HEK293 (cell line): ENCODE results near the gene TFRC.

Experiments used
- CTCF ChIA-PET: fragments of 350-600 bp; formaldehyde crosslinking; extraction: SDS; loops from one replicate; lab custom pipeline; 2021; ENCODE audit warnings: antibody characterized with exemption; lab: Yijun Ruan, JAX
- POLR2A ChIA-PET: fragments of 300-600 bp; formaldehyde crosslinking; extraction: SDS; loops from one replicate; lab custom pipeline; 2020; ENCODE audit warnings: antibody characterized with exemption, inconsistent platforms; lab: Yijun Ruan, JAX
- H3K27ac ChIP-seq: fragments of 200-500 bp; sonication (Bioruptor generic); 2 replicates; pipeline ENCODE4 v1.5.1; 2014; ENCODE audit warnings: low read depth, low read length, control low read depth, inconsistent platforms; ENCODE audit errors: extremely low read depth
- H3K36me3 ChIP-seq, 2 experiments: fragments of 200-500 bp in 1 of 2; sonication (Bioruptor generic) in 1 of 2; 1 replicate in 1 of 2; 2 replicates in 1 of 2; pipeline ENCODE4 v1.5.1; 2014 to 2017; ENCODE audit warnings: inconsistent platforms in 2 of 2, low read length in 2 of 2; ENCODE audit not compliant: control insufficient read depth in 2 of 2, insufficient read depth in 1 of 2
- H3K4me1 ChIP-seq: fragments of 200-500 bp; sonication (Bioruptor generic); 2 replicates; pipeline ENCODE4 v1.5.1; 2014; ENCODE audit warnings: mild to moderate bottlenecking, low read length, inconsistent platforms; ENCODE audit not compliant: control insufficient read depth, insufficient read depth
- H3K4me3 ChIP-seq: 2 replicates; pipeline ENCODE4 v1.5.1; 2011; ENCODE audit warnings: low read depth, mild to moderate bottlenecking, control low read depth, low read length, moderate library complexity
- H3K9me3 ChIP-seq: fragments of 200-500 bp; sonication (Bioruptor generic); 2 replicates; pipeline ENCODE4 v1.5.1; 2014; ENCODE audit warnings: low read depth, low read length, inconsistent platforms; ENCODE audit not compliant: control insufficient read depth, insufficient read depth
- FEZF1 ChIP-seq: fragments of 450-650 bp; formaldehyde crosslinking; IDR thresholded peaks from 2 replicates; pipeline ENCODE4 v1.5.1; 2016; ENCODE audit warnings: missing biosample characterization, missing genetic modification characterization
- GLIS2 ChIP-seq: fragments of 450-650 bp; formaldehyde crosslinking; IDR thresholded peaks from 2 replicates; pipeline ENCODE4 v1.5.1; 2016; ENCODE audit warnings: missing biosample characterization, missing genetic modification characterization
- KLF17 ChIP-seq: fragments of 450-650 bp; formaldehyde crosslinking; IDR thresholded peaks from 2 replicates; pipeline ENCODE4 v1.5.1; 2016; ENCODE audit warnings: missing biosample characterization, missing genetic modification characterization
- OSR2 ChIP-seq: fragments of 450-650 bp; formaldehyde crosslinking; IDR thresholded peaks from 2 replicates; pipeline ENCODE4 v1.5.1; 2016; ENCODE audit warnings: missing biosample characterization, missing genetic modification characterization
- PRDM1 ChIP-seq: fragments of 450-650 bp; formaldehyde crosslinking; IDR thresholded peaks from 2 replicates; pipeline ENCODE4; 2016; ENCODE audit warnings: missing biosample characterization, missing genetic modification characterization
- SCRT2 ChIP-seq: fragments of 450-650 bp; formaldehyde crosslinking; IDR thresholded peaks from 2 replicates; pipeline ENCODE4 v1.5.1; 2016; ENCODE audit warnings: missing biosample characterization, missing genetic modification characterization
- SETDB1 ChIP-seq: IDR thresholded peaks from one replicate; pipeline ENCODE4 v1.6.1; 2017; ENCODE audit warnings: mild to moderate bottlenecking, low read length, moderate library complexity, mixed read lengths; ENCODE audit not compliant: insufficient read length
- SP3 ChIP-seq: fragments of 450-650 bp; formaldehyde crosslinking; IDR thresholded peaks from 2 replicates; pipeline ENCODE4 v1.5.1; 2016; ENCODE audit warnings: missing biosample characterization, missing genetic modification characterization
- ZFHX2 ChIP-seq: fragments of 450-650 bp; formaldehyde crosslinking; conservative IDR thresholded peaks from 2 replicates; pipeline ENCODE4 v1.5.1; 2016; ENCODE audit warnings: missing biosample characterization, missing genetic modification characterization
- ZIC2 ChIP-seq: fragments of 450-650 bp; formaldehyde crosslinking; IDR thresholded peaks from 2 replicates; pipeline ENCODE4 v1.5.1; 2016; ENCODE audit warnings: missing biosample characterization, missing genetic modification characterization
- ZNF16 ChIP-seq: fragments of 450-650 bp; formaldehyde crosslinking; IDR thresholded peaks from 2 replicates; pipeline ENCODE4 v1.5.1; 2016; ENCODE audit warnings: low read depth, missing biosample characterization, missing genetic modification characterization
- ZNF18 ChIP-seq: fragments of 450-650 bp; formaldehyde crosslinking; IDR thresholded peaks from 2 replicates; pipeline ENCODE4 v1.5.1; 2016; ENCODE audit warnings: missing biosample characterization, missing genetic modification characterization
- ZNF239 ChIP-seq: fragments of 450-650 bp; formaldehyde crosslinking; IDR thresholded peaks from 2 replicates; pipeline ENCODE4 v1.5.1; 2016; ENCODE audit warnings: missing biosample characterization, missing genetic modification characterization
- ZNF24 ChIP-seq: fragments of 450-650 bp; formaldehyde crosslinking; IDR thresholded peaks from 2 replicates; pipeline ENCODE4 v1.5.1; 2016; ENCODE audit warnings: missing biosample characterization, missing genetic modification characterization
- ZNF266 ChIP-seq: fragments of 450-650 bp; formaldehyde crosslinking; IDR thresholded peaks from 2 replicates; pipeline ENCODE4 v1.5.1; 2016; ENCODE audit warnings: missing biosample characterization, missing genetic modification characterization, low read depth
- ZNF404 ChIP-seq: fragments of 450-650 bp; formaldehyde crosslinking; IDR thresholded peaks from 2 replicates; pipeline ENCODE4 v1.5.1; 2017; ENCODE audit warnings: missing biosample characterization, missing genetic modification characterization
- ZNF48 ChIP-seq: fragments of 450-650 bp; formaldehyde crosslinking; IDR thresholded peaks from 2 replicates; pipeline ENCODE4 v1.5.1; 2016; ENCODE audit warnings: missing biosample characterization, missing genetic modification characterization
- ZNF548 ChIP-seq: fragments of 450-650 bp; formaldehyde crosslinking; IDR thresholded peaks from 2 replicates; pipeline ENCODE4 v1.5.1; 2016; ENCODE audit warnings: missing biosample characterization, missing genetic modification characterization
- ZNF555 ChIP-seq: fragments of 450-650 bp; formaldehyde crosslinking; conservative IDR thresholded peaks from 2 replicates; pipeline ENCODE4 v1.5.1; 2017; ENCODE audit warnings: missing biosample characterization, mild to moderate bottlenecking, missing genetic modification characterization, inconsistent platforms
- ZNF623 ChIP-seq: fragments of 450-650 bp; formaldehyde crosslinking; IDR thresholded peaks from 2 replicates; pipeline ENCODE4 v1.5.1; 2016; ENCODE audit warnings: missing biosample characterization, missing genetic modification characterization
- ZNF645 ChIP-seq: fragments of 450-650 bp; formaldehyde crosslinking; IDR thresholded peaks from 2 replicates; pipeline ENCODE4; 2016; ENCODE audit warnings: missing biosample characterization, missing genetic modification characterization
- ZNF792 ChIP-seq: fragments of 450-650 bp; formaldehyde crosslinking; IDR thresholded peaks from 2 replicates; pipeline ENCODE4 v1.5.1; 2016; ENCODE audit warnings: missing biosample characterization, missing genetic modification characterization
- ZXDB ChIP-seq: fragments of 450-650 bp; formaldehyde crosslinking; IDR thresholded peaks from 2 replicates; pipeline ENCODE4 v1.5.1; 2016; ENCODE audit warnings: missing biosample characterization, missing genetic modification characterization

Gene TFRC

GRCh38 chr3:196012481-196012880, 69.4 kb downstream of the TFRC start (continued):
- TF ChIP-seq ZFHX2 (tag by site-specific recombination) (no peak), ZNF792 (tag by site-specific recombination) (no peak)
- TF ChIP-seq, all 188 proteins: peak for 0

- Histone ChIP-seq H3K9me3 (no peaks in the 10 kb centered on the region), H3K4me3 (no peak overlapping the region), H3K27ac (no peak overlapping the region), H3K36me3 (no peaks in the 10 kb centered on the region), H3K4me1 (no peaks in the 10 kb centered on the region)
- ChIA-PET POLR2A (no interaction called here), CTCF (no interaction called here)
- TF ChIP-seq SETDB1 (no peak), ZNF404 (no peak), FEZF1 (tag by site-specific recombination) (no peak), SP3 (tag by site-specific recombination) (no peak)
Observed at GRCh38 chr3:196009456-196009855, 72.4 kb downstream of the TFRC start.

- ChIA-PET CTCF (interaction anchor here (0.6 kb wide), 1 partner anchor 409 kb away, joined by 3 read pairs; no protein-coding TSS in a partner anchor), POLR2A (no interaction called here)
Observed at GRCh38 chr3:196008929-196009328, 73.0 kb downstream of the TFRC start.

GRCh38 chr3:196008387-196008786, 73.5 kb downstream of the TFRC start:
- H3K4me3 ChIP-seq, result no peak overlapping the region
- no peak for TF ChIP-seq ZNF548
- no peak for TF ChIP-seq OSR2 (tag by site-specific recombination)
- no peak for TF ChIP-seq KLF17 (tag by site-specific recombination)
- no peak for TF ChIP-seq ZNF266 (tag by site-specific recombination)
- TF ChIP-seq SP3 (tag by site-specific recombination), result no peak
- H3K36me3 ChIP-seq, result no peaks in the 10 kb centered on the region
- H3K27ac ChIP-seq, result no peak overlapping the region
- POLR2A ChIA-PET, result no interaction called here
- no peaks in the 10 kb centered on the region for H3K4me1 ChIP-seq
- no peaks in the 10 kb centered on the region for H3K9me3 ChIP-seq
- CTCF ChIA-PET, result interaction anchor here (0.6 kb wide), 1 partner anchor 409 kb away, joined by 3 read pairs; no protein-coding TSS in a partner anchor

More at GRCh38 chr3:196008929-196009328, 73.0 kb downstream of the TFRC start:
- H3K4me3 ChIP-seq, result no peak overlapping the region
- H3K9me3 ChIP-seq, result no peaks in the 10 kb centered on the region
- no peak for TF ChIP-seq ZNF404
- TF ChIP-seq ZNF48, result no peak
- no peak for TF ChIP-seq ZNF645 (tag by site-specific recombination)
- TF ChIP-seq ZXDB (tag by site-specific recombination), result no peak
- TF ChIP-seq ZNF555 (tag by site-specific recombination), result no peak
- H3K27ac ChIP-seq, result no peak overlapping the region
- H3K4me1 ChIP-seq, result no peaks in the 10 kb centered on the region
- no peaks in the 10 kb centered on the region for H3K36me3 ChIP-seq

GRCh38 chr3:196007744-196008335, 74.0 kb downstream of the TFRC start:
- H3K4me3 ChIP-seq, result no peak overlapping the region
- no peaks in the 10 kb centered on the region for H3K9me3 ChIP-seq
- no peaks in the 10 kb centered on the region for H3K4me1 ChIP-seq
- CTCF ChIA-PET, result no interaction called here
- POLR2A ChIA-PET, result no interaction called here
- no peaks in the 10 kb centered on the region for H3K36me3 ChIP-seq
- H3K27ac ChIP-seq, result no peak overlapping the region
- TF ChIP-seq ZNF24 (tag by site-specific recombination), result no peak
- TF ChIP-seq ZNF239, result no peak
- no peak for TF ChIP-seq ZNF16 (tag by site-specific recombination)
- TF ChIP-seq ZNF623 (tag by site-specific recombination), result no peak
- TF ChIP-seq PRDM1, result no peak
- TF ChIP-seq ZNF48, result no peak
- TF ChIP-seq ZNF18 (tag by site-specific recombination), result no peak
- TF ChIP-seq ZNF266 (tag by site-specific recombination), result no peak
- no peak for TF ChIP-seq ZIC2 (tag by site-specific recombination)
- no peak for TF ChIP-seq GLIS2 (tag by site-specific recombination)
- TF ChIP-seq SCRT2 (tag by site-specific recombination), result no peak
